HCT116 (cell line): ENCODE data around the gene ERP27. TPM values are rescaled to one million over a fixed set of nuclear protein-coding genes. Genes with fewer than 3 reads are reported as not detected.

ENCODE experiments used
- ATAC-seq: fragments of 200-7000 bp; cut with Tn5 transposase; 2 replicates; pipeline ENCODE4 v1.9.1; 2020; ENCODE audit warnings: mild to moderate bottlenecking, moderate library complexity
- BruUV-seq: library from RNA; stranded (reverse); fragments of 400-500 nt; replicated peaks from 2 replicates; lab custom pipeline; 2021; lab: Mats Ljungman, UMichigan
- CTCF ChIA-PET: fragments of 300-600 bp; sonication (Branson Sonifier 250); formaldehyde crosslinking; loops from one replicate; lab custom pipeline; 2021; ENCODE audit warnings: antibody characterized with exemption; lab: Charles Lee
- POLR2A ChIA-PET: fragments of 300-600, 350-600 bp; sonication (Branson Sonifier 250); formaldehyde crosslinking; loops from one replicate; lab custom pipeline; 2021; ENCODE audit warnings: antibody characterized with exemption; lab: Charles Lee
- RAD21 ChIA-PET, 2 experiments: fragments of 300-600 bp; sonication (Branson Sonifier 250); formaldehyde crosslinking; loops; one replicate each; lab custom pipeline; 2023; ENCODE audit warnings: low total read pairs in 2 of 2; ENCODE audit not compliant: uncharacterized antibody in 2 of 2, unreplicated experiment in 2 of 2, low non-redundant PET in 1 of 2; lab: Charles Lee
- DNase-seq: peaks from one replicate; pipeline ENCODE4 v3.0.0-alpha.2; 2010; ENCODE audit warnings: low read depth, low spot score
- H2AFZ ChIP-seq: fragments of 200-600 bp; shearing (Covaris generic), sonication (generic); 2 replicates; pipeline ENCODE4 v1.6.1; 2017; ENCODE audit warnings: low read depth, mixed run types, mixed read lengths, antibody characterized with exemption, low read length; ENCODE audit not compliant: poor library complexity, severe bottlenecking
- H3K27ac ChIP-seq: 2 replicates; pipeline ENCODE4 v1.5.1; 2012; ENCODE audit warnings: low read depth, low read length
- H3K27me3 ChIP-seq: fragments of 200-600 bp; sonication (generic); 2 replicates; pipeline ENCODE4 v1.6.1; 2016; ENCODE audit warnings: mixed run types, low read length, mixed read lengths; ENCODE audit not compliant: insufficient read depth
- H3K36me3 ChIP-seq, 2 experiments: fragments of 200-500 bp in 1 of 2; fragments of 200-600 bp in 1 of 2; sonication (Bioruptor generic) in 1 of 2; sonication (generic) in 1 of 2; 2 replicates each; pipeline versions ENCODE4 v1.5.1 to v1.6.1; 2014 to 2016; ENCODE audit warnings: low read length in 2 of 2, inconsistent platforms in 1 of 2, mixed read lengths in 1 of 2, mixed run types in 1 of 2; ENCODE audit not compliant: insufficient read depth in 2 of 2, control insufficient read depth in 1 of 2
- H3K4me1 ChIP-seq, 2 experiments: fragments of 200-600 bp in 1 of 2; sonication (generic) in 1 of 2; 2 replicates each; pipeline versions ENCODE4 v1.5.1 to v1.6.1; 2012 to 2017; ENCODE audit warnings: low read length in 2 of 2, inconsistent platforms in 1 of 2, mild to moderate bottlenecking in 1 of 2, mixed read lengths in 1 of 2, mixed run types in 1 of 2, moderate library complexity in 1 of 2; ENCODE audit not compliant: insufficient read depth in 2 of 2, control insufficient read depth in 1 of 2
- H3K4me2 ChIP-seq: fragments of 200-600 bp; sonication (generic); 2 replicates; pipeline ENCODE4 v1.6.1; 2017; ENCODE audit warnings: mixed run types, low read length, mixed read lengths
- H3K4me3 ChIP-seq, 2 experiments: fragments of 200-600 bp in 1 of 2; sonication (generic) in 1 of 2; replicated peaks in 1 of 2; 2 replicates each; pipeline ENCODE4 v1.5.1; 2011 to 2016; ENCODE audit warnings: low read length in 2 of 2, control low read depth in 1 of 2, low read depth in 1 of 2, mild to moderate bottlenecking in 1 of 2, mixed read lengths in 1 of 2, mixed run types in 1 of 2
- H3K79me2 ChIP-seq: fragments of 200-600 bp; sonication (generic); 2 replicates; pipeline ENCODE4 v1.6.1; 2017; ENCODE audit warnings: mild to moderate bottlenecking, mixed run types, low read length, moderate library complexity, mixed read lengths; ENCODE audit not compliant: insufficient read depth
- H3K9ac ChIP-seq: fragments of 200-600 bp; sonication (generic); 2 replicates; pipeline ENCODE4 v1.6.1; 2016; ENCODE audit warnings: low read length, mixed read lengths
- H3K9me2 ChIP-seq: fragments of 200-600 bp; sonication (generic), shearing (Covaris generic); 2 replicates; pipeline ENCODE4 v1.6.1; 2017; ENCODE audit warnings: mixed run types, mild to moderate bottlenecking, moderate library complexity; ENCODE audit not compliant: insufficient read depth
- H3K9me3 ChIP-seq, 2 experiments: fragments of 200-500 bp in 1 of 2; fragments of 200-600 bp in 1 of 2; sonication (Bioruptor generic) in 1 of 2; sonication (generic) in 1 of 2; 2 replicates each; pipeline ENCODE4 v1.6.1; 2014 to 2017; ENCODE audit warnings: low read length in 2 of 2, mixed read lengths in 2 of 2, inconsistent platforms in 1 of 2, low read depth in 1 of 2, mild to moderate bottlenecking in 1 of 2, mixed run types in 1 of 2, moderate library complexity in 1 of 2; ENCODE audit not compliant: control insufficient read depth in 1 of 2, insufficient read depth in 1 of 2
- H4K20me1 ChIP-seq: fragments of 200-600 bp; sonication (generic), shearing (Covaris generic); 2 replicates; pipeline ENCODE4 v1.6.1; 2017; ENCODE audit warnings: mixed run types, mild to moderate bottlenecking, moderate library complexity; ENCODE audit not compliant: insufficient read depth
- ELF1 ChIP-seq: IDR thresholded peaks from 2 replicates; pipeline ENCODE4 v1.6.1; 2012; ENCODE audit warnings: low read depth, borderline replicate concordance
- EZH2phosphoT487 ChIP-seq: fragments of 200-600 bp; IDR thresholded peaks from 2 replicates; pipeline ENCODE4 v1.6.1; 2018; ENCODE audit warnings: antibody characterized with exemption, borderline replicate concordance
- FOSL1 ChIP-seq: IDR thresholded peaks from 2 replicates; pipeline ENCODE4 v1.6.1; 2012; ENCODE audit warnings: low read depth
- JUND ChIP-seq: IDR thresholded peaks from 2 replicates; pipeline ENCODE4 v1.6.1; 2012
- MAX ChIP-seq: IDR thresholded peaks from 2 replicates; pipeline ENCODE4 v1.6.1; 2012
- POLR2A ChIP-seq: IDR thresholded peaks from 2 replicates; pipeline ENCODE4 v1.7.0; 2011; ENCODE audit warnings: borderline replicate concordance; ENCODE audit not compliant: insufficient read depth, insufficient read length; ENCODE audit errors: extremely low read depth
- POLR2AphosphoS5 ChIP-seq: IDR thresholded peaks from 2 replicates; pipeline ENCODE4 v1.6.1; 2011; ENCODE audit warnings: mild to moderate bottlenecking, low read depth, low read length, moderate library complexity
- RAD21 ChIP-seq: IDR thresholded peaks from 2 replicates; pipeline ENCODE4 v1.6.1; 2012; ENCODE audit warnings: low read depth, mild to moderate bottlenecking
- SIN3A ChIP-seq: IDR thresholded peaks from 2 replicates; pipeline ENCODE4 v1.6.1; 2012; ENCODE audit warnings: low read depth
- TCF7L2 ChIP-seq: IDR thresholded peaks from 2 replicates; pipeline ENCODE4 v1.7.0; 2011; ENCODE audit warnings: borderline replicate concordance, inconsistent platforms; ENCODE audit not compliant: insufficient read depth, insufficient read length; ENCODE audit errors: extremely low read depth
- YY1 ChIP-seq: IDR thresholded peaks from 2 replicates; pipeline ENCODE4 v1.6.1; 2011; ENCODE audit warnings: low read length, low read depth, moderate library complexity, mild to moderate bottlenecking; ENCODE audit not compliant: insufficient replicate concordance; ENCODE audit errors: extremely low read depth
- ZFX ChIP-seq: fragments of 450-650 bp; IDR thresholded peaks from 2 replicates; pipeline ENCODE4 v1.6.1; 2017
- ZNF274 ChIP-seq: fragments of 200-500 bp; sonication (Bioruptor generic); IDR thresholded peaks from 2 replicates; pipeline ENCODE4 v1.6.1; 2014; ENCODE audit warnings: mild to moderate bottlenecking, low read depth, low read length, inconsistent platforms
- intact Hi-C: fragments of 100-400 bp; cut with micrococcal nuclease; formaldehyde crosslinking; loops from 2 replicates; pipeline ENCODE4 v1.10.0; 2022
- total RNA-seq: library from RNA; stranded (reverse); gene quantifications from one replicate; pipeline ENCODE4 v1.2.1, GENCODE V29; 2021; ENCODE audit not compliant: unreplicated experiment
- TF ChIP-seq, protein P1 (sequence below): IDR thresholded peaks from 2 replicates; pipeline ENCODE4 v1.6.1; 2012
- TF ChIP-seq, protein P2 (sequence below): IDR thresholded peaks from 2 replicates; pipeline ENCODE4 v1.6.1; 2012; ENCODE audit warnings: low read depth

ERP27 gene
- total RNA-seq, 1 experiment from 2014 or later: 0.39 TPM

GRCh38 chr12:14954269-14954668 lies 15.9 kb upstream of the ERP27 start:
- Histone ChIP-seq H3K27ac (no peak overlapping the region), H3K4me1 (peaks cover 20 to 38% of the 10 kb centered on the region in 2 experiments), H3K36me3 (no peaks in the 10 kb centered on the region), H3K27me3 (no peaks in the 10 kb centered on the region), H2AFZ (no peak overlapping the region), H3K4me3 (no peak overlapping the region), H3K9ac (no peak overlapping the region), H4K20me1 (no peaks in the 10 kb centered on the region), H3K79me2 (no peaks in the 10 kb centered on the region), H3K9me2 (no peaks in the 10 kb centered on the region; the same call in 1 of the 2 replicates), H3K4me2 (no peak overlapping the region)
- no peak for DNase-seq
- RAD21 ChIA-PET: no interaction called here
- BruUV-seq: no TSS peak
- POLR2A ChIA-PET: no interaction called here
- CTCF ChIA-PET: no interaction called here
- intact Hi-C loops: no loop called here
- TF ChIP-seq ZFX (no peak), JUND (no peak), SIN3A (no peak)
- TF ChIP-seq, all 23 proteins: peak for 0
- H3K9me3 ChIP-seq: no peaks in the 10 kb centered on the region
- no peak for ATAC-seq

DNA sequence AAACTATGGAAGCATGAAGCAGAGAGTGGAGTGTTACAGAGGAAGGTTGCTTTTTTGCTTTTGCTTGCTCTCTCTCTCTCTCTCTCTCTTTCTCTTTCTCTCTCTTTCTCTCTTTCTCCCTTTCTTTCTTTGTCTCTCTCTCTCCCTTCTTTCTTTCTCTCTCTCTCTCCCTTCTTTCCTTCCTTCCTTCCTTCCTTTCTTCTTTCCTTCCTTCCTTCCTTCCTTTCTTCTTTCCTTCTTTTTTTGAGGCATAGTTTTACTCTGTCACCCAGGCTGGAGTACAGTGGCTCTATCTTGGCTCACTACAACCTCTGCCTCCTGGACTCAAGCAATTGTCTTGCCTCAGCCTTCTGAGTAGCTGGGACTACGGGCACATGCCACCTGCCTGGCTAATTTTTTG lies 15.4 kb upstream of the ERP27 start:
- Histone ChIP-seq H3K79me2 (no peaks in the 10 kb centered on the region), H3K4me2 (no peak overlapping the region), H3K4me1 (peaks cover 20 to 43% of the 10 kb centered on the region in 2 experiments), H4K20me1 (no peaks in the 10 kb centered on the region), H3K27me3 (no peaks in the 10 kb centered on the region), H3K9me3 (no peaks in the 10 kb centered on the region), H3K9ac (no peak overlapping the region), H2AFZ (no peak overlapping the region), H3K36me3 (no peaks in the 10 kb centered on the region), H3K27ac (no peak overlapping the region), H3K9me2 (no peaks in the 10 kb centered on the region; the same call in 1 of the 2 replicates), H3K4me3 (no peak overlapping the region)
- DNase-seq (no peak), ATAC-seq (no peak)
- CTCF ChIA-PET: no interaction called here
- intact Hi-C loops: no loop called here
- POLR2A ChIA-PET: no interaction called here
- RAD21 ChIA-PET: no interaction called here
- TF ChIP-seq YY1 (no peak), POLR2AphosphoS5 (no peak), EZH2phosphoT487 (no peak), FOSL1 (no peak), TCF7L2 (no peak), JUND (no peak), ZFX (no peak), ZNF274 (no peak), RAD21 (no peak), POLR2A (no peak), ELF1 (no peak), MAX (no peak), SIN3A (no peak)
- TF ChIP-seq, protein P1, sequence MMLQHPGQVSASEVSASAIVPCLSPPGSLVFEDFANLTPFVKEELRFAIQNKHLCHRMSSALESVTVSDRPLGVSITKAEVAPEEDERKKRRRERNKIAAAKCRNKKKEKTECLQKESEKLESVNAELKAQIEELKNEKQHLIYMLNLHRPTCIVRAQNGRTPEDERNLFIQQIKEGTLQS: no peak
- TF ChIP-seq, protein P2, sequence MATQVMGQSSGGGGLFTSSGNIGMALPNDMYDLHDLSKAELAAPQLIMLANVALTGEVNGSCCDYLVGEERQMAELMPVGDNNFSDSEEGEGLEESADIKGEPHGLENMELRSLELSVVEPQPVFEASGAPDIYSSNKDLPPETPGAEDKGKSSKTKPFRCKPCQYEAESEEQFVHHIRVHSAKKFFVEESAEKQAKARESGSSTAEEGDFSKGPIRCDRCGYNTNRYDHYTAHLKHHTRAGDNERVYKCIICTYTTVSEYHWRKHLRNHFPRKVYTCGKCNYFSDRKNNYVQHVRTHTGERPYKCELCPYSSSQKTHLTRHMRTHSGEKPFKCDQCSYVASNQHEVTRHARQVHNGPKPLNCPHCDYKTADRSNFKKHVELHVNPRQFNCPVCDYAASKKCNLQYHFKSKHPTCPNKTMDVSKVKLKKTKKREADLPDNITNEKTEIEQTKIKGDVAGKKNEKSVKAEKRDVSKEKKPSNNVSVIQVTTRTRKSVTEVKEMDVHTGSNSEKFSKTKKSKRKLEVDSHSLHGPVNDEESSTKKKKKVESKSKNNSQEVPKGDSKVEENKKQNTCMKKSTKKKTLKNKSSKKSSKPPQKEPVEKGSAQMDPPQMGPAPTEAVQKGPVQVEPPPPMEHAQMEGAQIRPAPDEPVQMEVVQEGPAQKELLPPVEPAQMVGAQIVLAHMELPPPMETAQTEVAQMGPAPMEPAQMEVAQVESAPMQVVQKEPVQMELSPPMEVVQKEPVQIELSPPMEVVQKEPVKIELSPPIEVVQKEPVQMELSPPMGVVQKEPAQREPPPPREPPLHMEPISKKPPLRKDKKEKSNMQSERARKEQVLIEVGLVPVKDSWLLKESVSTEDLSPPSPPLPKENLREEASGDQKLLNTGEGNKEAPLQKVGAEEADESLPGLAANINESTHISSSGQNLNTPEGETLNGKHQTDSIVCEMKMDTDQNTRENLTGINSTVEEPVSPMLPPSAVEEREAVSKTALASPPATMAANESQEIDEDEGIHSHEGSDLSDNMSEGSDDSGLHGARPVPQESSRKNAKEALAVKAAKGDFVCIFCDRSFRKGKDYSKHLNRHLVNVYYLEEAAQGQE: no peak
- BruUV-seq: no TSS peak
